HG03520 (cell line): ENCODE measurements around the gene TMEM158.

Source experiments
- ATAC-seq: cut with Tn5 transposase; IDR thresholded peaks from one replicate; pipeline ENCODE4 v1.9.1; 2021; ENCODE audit warnings: mild to moderate bottlenecking, moderate library complexity; ENCODE audit not compliant: unreplicated experiment

The TMEM158 gene

DNA sequence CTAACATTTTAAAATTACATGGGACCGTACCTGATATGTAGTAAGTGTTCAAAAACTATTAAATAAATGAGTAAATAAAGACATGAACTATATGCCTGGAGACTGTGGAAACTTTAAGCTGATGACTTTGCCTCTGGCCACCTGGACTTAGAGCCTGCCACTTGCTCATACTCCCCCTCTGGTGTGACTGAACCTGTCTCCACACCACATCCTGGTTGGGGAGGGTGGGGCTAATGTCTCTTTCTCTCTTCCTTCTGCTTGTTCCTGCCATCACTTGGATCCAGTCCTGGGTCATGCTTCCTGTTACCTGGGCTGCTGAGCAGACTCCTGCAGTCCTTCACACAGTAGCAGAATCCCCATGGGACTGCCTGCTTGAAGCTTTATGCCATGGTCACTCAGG, 8.2 kb upstream of the TMEM158 start:
- no peak for ATAC-seq

DNA sequence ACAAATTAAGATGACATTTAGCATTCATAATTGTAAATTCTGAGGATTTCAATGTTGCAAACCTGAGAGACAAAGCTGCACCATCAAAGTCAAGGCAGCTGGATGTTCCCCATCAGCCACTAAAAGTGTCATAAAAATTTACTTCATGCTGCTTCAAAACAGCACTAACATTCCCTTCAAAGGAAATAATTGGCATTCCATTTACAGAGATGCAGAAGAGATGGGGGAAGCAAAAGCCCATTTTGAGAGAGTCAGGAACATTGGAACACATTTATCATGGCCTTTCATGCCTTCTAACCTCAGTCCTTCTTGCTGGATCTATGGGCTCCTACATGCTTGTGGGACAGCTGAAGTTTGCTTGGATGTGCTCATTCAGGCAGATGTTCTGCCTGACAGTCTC, 6.4 kb upstream of the TMEM158 start:
- ATAC-seq: no peak

DNA sequence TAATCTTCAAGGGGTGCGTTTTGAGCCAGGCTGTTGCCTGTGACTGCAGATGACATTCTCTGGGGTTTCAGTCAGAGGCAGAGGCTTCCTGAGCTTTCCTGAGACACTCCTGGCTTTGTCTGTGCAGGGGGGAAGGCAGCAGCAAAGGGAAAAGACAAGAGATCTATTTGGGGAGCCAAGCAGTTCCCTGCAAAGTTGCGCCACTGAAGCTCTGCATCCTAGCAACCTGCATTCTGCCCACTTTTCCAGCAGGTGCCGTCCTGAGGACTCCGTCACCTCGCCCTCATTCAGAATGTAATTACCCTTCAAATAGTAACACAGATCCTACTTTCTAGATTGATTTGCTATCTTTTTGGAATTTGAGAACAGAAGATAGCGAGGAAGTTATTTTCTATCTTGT, 1.9 kb upstream of the TMEM158 start:
- no peak for ATAC-seq

DNA sequence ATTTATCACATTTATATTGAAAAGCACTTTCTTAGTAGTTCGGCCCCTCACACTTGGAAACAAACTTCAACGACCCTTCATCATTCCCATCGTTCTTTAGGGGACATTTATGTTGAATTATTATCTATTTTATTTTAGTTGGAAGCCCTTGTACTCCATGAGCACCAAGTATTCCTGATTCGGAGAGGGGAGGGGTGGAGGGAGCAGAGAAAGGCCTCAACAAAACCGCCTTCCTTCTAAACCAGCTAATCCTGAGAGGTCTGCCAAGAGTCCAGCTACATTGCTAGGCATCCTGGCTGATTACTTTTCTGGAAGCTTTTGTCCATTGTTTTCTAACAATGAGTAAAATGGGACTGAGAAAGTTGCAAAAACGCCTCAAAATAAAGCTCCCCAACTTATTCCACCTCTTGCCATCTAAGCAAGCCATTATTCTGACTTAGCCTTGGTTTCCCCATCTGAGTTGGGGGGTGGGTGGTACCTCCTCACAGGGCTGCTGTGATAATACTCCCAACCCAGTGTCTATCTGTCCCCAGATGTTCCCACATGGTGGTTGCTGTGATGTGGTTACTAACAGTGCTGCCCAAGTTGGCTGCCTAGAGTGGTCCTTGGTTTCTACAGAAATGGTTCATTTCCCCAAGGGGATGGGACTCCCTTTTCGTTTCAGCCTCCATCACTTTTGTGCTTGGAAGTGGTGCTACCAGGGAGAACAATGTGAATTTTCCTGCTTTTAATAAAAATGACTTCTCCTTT, 1.2 kb upstream of the TMEM158 start:
- ATAC-seq: no peak

DNA sequence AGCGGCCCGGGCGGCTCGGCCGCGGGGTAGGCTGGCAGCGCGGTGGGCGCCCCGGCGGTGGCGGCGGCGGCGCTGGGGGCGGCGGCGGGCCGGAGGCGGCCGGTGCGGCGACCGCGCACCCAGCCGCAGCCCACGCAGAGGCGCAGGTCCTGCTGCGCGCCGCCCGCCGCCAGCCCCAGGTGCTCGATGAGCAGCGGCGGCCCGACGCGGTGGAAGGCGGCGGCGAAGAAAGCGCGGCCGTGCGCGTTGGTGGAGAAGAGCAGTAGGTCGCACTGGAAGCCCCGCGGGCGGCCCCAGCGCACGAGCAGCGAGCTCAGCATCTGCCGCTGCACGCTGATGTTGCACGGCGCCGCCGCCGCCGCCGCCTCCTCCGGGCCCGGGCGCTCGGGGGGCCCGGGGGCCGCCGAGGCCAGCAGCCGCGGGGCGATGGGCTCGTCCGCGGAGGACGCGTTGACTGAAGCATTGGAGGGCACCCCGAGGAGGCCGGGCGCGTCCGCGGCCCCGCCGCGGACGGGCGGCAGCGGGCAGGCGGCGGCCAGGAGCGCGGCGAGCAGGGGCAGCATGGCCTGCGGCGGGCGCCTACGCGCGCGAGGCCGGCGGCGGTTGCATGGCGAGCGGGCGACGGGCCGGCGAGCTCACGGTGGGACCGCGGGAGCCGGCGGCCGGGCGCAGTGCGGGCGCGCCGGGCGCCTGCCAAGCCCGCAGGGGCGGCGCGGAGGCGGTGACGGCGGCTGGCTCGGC, 452 bp downstream of the TMEM158 start:
- ATAC-seq: peak; percentile 51

DNA sequence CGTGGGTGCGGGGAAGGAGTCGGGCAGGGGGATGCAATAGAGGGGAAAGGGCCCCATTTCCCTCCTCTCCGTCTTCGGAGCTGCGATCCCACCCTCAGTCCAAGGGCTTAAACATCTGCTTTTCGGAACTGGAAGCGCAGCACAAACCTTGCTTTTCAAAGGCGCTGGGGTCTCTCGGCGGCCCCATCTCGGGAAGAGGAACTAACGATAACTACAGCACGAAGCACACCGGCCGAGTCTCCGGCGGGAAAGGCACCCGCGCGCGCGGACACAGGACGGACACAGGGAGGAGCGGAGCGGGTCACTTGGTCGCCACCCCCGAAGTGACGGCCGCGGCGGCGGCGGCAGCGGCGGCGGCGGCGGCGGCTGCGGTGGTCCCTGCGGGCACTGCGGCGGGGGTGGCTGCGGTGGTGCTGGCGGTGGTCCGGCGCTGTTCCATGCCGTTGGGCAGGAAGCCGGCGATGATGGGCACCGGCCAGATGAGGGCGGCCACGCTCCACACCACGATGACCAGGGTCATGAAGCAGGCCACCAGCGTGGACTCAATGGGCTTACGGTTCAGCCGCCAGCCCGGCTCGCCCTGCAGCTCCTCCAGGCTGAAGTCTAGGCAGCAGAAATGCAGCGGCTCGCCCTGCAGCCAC, 1.1 kb downstream of the TMEM158 start:
- peak; percentile 10 for ATAC-seq

DNA sequence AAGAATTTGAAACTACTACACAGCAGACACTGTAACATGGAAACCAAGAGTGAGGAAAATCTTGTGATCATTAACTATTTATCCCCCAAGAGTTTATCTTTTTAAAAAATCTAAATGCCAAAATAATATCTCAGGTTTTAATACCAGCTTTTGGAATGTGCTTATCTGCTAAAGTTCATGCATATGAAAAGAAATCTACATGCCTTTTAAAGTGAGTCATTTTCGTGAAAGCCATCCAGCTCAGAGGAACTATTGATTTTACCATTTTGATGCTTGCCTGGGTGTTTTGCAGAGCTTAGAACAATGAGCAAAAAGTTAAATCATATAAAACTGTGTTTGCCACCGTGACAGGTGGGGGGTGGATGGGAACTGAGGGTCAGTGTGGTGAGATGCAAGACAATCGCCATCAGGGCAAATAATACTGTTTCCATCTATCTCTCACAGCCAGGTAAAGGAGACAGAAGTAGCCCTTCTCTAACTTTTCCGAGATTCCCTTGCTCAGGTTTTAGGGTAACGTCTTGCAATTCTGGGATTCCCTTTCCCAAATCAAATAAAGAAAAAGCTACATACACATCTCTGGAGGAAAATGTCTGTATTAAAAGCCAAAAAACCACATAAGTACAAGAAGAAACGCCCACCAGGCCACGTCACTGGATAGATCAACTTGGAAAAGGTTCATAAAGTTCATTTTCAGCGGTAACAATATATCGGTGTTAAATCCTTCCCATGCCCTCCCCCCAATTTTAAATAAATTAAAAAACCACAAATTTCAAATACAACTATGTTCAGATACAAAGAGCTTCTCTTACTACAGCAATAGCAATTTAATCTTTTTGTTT, 2.0 kb downstream of the TMEM158 start:
- no peak for ATAC-seq

DNA sequence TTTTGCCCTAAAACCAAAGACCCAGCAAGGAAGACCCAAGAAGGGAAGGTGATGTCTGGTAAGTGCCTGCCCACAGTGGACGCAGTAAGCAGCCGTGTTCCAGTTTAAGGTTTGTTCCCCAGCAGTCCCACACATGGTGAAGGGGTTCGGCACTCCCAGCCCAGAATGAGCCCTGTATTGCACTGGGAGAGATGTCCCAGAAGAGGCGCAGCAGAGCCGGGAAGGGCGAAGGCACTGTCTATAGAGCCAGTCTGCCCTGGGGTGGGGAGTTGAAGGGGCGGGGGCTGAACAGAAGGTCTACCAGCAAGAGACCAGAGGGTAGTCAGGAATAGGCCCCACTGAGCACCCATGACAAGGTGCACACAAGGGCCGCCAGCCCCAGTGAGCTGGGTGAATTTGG, 6.4 kb downstream of the TMEM158 start:
- no peak for ATAC-seq

DNA sequence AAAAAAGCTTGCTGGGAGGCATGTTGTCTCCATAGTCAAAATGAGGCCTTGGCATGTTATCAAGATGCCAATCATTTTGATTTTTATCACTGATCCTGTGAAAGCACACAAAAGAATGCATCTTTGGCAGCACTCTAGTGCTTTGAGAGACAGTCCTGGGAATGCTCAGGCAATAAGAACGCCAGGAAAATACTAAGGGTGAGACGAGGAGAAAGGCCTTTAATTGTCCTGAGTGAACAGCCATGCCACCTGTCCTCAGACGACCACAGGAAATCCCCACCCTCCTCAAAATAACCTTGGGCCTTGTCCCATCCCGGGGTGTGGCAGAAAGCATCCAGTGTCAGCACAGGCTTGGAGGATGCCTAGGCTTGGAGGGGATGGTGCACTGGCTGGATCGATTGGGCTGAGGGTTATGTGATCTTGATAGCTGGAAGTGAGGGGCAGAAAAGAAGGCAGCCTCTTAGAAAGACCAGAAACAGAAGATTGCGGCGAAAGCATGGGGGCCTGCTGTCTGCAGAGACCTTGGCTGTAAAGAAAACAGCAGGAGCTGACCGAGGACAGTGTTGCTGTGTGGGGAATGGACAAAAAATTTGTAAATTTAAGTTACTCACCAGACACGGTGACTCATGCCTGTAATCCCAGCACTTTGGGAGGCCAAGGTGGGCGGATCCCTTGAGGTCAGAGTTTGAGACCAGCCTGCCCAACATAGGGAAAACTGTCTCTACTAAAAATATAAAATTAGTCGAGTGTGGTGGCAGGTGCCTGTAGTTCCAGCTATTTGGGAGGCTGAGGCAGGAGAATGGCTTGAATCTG, 7.3 kb downstream of the TMEM158 start:
- ATAC-seq: no peak

DNA sequence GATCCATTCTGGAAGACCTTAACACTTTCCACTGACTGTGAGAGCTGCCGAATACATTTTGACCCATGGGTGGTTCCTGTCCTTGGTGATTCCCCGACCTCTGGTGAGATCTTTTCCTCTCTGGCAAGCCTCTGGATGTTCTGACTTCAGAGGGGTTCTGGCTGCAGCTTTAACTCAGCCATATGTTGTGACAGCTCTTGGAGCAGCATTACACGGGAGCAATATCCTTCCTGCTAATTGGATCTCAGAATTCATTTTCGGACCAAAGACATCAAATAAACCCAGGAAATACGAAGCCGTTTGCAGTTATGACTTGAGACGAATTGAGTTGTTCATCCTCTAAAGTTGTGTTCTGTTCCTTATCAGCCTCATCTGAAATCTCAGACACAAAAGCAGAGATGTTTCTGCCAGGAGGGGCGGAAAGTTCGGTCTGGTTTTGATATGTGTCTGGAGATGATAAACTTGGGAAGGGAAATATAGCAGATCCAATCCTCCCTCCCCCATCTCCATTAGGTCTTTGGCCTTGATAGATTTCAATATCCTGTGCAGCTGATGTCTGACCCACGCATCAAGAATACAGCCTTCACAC, 10.0 kb downstream of the TMEM158 start:
- ATAC-seq: no peak

DNA sequence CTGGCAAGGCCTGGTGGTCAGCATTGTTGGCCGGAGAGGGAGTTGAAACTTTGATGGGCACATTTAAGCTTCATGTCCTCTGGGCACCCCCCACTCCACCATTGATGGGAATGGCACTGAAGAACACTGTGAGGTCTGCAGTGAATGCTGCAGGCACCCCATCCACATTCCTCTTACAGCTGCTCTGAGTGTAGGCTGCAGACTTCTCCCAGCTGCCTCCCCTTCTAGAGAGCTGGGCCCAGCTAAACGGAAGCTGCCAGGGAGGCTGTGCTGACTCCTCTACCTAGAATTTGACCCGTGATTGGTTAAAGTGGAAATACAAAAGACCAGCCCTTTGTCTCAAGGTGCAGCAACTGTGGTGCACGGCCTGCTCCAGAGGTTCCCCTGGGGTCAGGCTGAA, 10.6 kb downstream of the TMEM158 start:
- ATAC-seq: no peak

DNA sequence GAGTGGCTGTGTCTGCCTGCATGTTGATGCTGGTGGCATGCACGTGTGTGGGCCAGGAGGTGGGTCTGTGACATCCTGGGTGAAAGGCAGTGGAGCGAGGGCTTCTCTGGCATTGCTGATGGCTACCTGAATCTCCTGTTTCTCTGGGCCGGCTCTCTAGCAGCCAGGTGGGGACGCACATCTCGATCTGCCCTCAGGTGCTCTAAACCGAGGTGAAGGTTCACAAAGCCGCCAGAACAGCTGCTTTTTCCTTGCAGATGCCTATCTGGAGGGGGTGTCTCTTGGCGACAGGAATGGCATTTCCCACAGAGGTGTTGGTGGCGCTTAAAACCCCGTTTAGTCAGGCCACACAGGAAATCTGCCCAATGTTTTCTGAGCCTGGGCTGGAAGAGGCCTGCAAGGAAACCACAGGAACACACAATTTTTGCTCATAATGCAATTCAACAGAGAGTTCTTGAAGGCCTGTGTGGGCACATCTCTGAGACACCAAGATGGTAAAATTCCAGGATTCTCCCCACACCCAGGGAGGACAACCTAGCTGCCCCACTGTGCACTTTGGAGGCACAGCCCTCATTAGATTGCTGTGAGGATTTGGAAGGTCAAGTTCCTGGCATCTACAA, 11.9 kb downstream of the TMEM158 start:
- no peak for ATAC-seq

DNA sequence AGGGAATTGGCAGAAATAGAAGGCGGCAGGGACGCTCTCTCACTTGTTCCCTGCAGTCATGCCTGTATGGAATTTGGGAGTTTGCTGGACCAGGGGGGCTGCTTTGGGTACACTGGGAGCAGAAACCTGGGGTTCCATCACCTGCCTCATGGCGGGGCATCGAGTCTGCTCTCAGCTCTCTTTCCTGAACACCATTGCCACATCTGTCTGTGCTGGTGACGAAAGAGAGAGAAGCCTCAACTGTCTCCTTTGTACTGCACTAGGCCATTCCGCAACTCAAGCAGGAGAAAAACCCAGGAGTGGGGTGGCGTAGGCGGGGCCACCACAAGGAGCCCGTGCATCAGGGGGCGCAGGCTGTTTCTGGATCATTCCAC, 14.0 kb downstream of the TMEM158 start:
- no peak for ATAC-seq

DNA sequence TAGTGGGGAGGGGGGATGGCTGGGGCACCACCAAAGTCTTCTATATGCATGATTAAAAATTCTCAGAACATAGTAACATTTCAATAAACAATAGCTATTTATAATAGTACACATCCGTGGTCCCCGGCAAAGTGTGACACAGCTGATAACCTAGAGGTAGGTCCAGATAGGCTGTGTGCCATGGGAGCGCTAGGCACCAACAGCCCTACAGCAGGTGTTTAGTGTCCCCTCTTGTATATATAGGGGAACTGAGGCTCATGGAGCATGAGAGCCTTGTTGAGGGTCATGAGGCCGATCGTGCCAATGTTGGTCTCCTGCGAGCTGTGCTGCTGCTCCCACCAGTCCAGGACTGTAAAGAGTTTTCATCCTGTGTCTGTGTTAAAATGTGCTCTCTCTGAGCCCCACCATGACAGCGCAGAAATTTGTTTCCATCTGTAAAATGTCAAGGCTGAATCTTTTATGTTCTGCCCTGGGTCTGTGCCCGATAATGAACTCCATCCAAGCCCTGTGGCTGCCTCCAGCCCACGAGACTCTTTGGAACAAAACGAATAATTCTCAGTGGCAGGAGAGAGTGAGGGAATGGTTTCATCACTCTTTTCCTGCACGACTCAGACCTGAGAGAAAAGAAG, 14.5 kb downstream of the TMEM158 start:
- no peak for ATAC-seq

DNA sequence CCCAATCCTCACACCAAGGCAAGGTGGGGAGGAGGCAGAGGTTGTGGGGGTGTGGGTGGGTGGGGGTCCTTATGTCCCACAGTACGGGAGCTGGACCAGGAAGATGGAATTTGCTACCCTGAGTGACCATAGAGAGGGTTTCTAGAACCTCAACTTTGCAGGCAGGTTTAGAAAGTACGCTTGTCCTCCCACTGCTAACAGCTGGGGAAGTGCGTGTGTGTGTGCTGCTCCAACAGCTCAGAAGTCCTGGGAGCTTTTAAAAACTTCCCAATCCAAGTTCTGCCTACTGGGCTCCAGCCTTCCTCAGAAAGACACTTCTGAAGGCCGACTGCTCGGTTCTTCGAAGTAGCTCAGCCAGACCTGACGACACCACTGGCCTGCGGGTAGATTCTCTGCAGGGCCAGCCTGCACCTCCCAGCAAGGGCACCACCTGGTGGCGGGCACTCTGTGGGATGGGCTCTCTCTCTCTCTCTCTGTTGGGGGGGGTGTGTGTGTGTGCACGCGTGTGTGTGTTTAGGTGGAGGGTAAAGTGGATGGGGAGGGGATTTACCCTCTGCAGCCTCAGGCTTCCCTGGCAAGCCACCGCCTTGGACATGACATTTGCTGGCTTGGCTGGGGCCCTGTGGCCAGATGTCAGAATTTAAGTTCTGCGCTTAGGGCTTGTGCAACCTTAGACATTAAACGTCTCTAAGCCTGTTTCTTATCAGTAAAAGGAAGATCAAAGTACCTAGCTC, 15.6 kb downstream of the TMEM158 start:
- ATAC-seq: no peak

DNA sequence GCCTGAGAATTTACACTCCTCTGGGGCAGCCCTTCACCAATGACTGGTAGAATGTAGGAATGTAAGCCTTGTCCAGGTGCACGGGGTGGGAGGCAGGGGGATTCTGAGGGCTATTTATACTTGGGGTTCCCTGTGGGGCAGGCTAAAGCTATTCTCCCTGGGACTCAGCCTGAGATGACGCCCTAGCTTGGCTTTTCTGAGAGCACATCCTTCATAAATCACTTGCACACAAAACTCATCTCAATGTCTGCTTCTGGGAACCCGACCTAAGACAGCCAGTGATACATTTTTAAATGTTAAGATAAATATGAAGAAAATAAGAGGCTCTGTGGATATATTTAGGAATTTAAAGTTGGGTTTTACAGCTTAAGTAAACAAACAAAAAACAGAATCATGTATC, 16.6 kb downstream of the TMEM158 start:
- ATAC-seq: no peak

DNA sequence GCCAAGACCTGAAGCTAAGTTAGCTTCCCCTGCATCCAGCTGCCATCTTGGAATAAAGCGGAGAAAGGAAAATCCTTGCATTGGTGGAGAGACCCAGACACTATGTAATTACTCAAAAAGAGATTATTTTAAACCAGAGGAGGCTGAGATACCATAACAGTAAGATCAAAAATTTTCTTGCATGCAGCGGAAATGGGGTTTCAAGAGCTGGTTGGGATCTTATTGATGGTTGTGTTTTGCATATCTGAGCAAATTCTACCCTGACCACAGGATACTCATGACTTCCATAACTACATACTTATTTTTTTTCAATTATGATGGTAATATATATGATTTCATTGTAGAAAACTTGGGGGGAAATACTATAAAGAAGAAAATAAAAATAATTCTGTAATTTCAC, 17.5 kb downstream of the TMEM158 start:
- ATAC-seq: no peak

DNA sequence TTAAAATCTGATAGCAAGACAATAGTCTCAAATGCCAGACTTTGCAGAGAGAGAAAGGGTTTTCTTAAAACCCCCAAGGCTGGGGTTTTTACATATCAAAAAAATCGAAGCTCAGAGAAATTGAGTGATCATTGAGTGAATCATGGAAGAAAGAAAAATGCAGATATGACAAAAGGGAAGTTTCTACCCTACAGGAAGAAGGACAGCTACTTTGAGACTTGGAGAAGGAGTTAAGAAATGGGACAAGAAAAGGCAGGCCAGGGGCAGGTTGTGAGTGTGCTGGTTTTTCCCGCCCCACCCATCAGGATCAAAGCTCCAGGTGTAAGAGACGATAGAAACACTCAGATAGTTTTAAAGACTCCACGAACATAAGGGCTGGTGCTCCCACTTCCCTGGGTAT, 18.6 kb downstream of the TMEM158 start:
- no peak for ATAC-seq
